NCI-H2107 treated with DMSO at 0.1 percent for 48 hours (cell line): ENCODE results near the gene SEMA3A.
"Not testable (repeated sequence)": the region's sequence is repeated elsewhere in the genome, so short reads cannot be mapped to it uniquely, and the experiment has no call there.

Experiments used
- DNase-seq: peaks from one replicate; lab custom pipeline; 2025; ENCODE audit not compliant: unreplicated experiment; lab: John Stamatoyannopoulos, UW

The SEMA3A gene

DNA sequence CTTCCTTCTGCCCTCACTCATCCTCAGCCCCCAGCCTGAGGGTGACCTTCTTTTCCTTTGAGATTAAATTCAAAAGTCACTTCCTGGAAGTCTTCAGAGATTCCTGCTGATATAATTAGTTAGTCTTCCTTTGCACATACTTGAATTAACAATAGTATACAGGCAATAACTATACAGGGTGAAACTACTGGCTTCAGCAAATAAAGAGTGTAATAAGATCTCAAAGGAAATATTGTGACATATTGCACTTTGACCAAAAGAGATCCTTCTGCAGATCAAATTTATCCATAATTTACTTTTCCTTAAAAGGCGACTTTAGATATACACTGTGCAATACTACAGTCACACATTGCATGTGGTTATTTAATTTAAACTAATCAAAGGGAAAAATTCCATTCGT, 123.8 kb downstream of the SEMA3A start:
- no peak for DNase-seq

DNA sequence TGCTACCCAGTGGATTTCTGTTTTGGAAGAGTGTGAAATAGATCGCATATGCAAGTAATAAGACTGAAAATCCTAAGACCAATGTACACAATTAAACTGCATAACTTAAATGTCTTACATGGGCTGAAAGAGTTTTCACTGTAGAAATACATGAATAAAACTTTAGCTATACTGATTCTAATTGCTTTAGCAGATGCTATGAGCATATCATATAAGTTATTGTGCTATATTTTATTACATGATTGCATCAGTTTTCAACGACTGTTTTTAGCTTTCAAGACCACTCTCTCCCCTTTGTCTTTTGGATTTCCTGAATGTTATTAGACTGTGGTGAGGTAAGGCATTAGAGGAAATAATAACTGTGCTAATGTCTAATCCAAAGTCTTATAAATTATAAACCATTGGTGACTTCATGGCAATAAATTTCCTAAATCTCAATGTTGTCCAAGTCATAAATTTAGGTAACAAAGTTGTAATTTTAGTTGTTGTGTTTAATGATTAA, 124.5 kb downstream of the SEMA3A start:
- DNase-seq, result no peak

DNA sequence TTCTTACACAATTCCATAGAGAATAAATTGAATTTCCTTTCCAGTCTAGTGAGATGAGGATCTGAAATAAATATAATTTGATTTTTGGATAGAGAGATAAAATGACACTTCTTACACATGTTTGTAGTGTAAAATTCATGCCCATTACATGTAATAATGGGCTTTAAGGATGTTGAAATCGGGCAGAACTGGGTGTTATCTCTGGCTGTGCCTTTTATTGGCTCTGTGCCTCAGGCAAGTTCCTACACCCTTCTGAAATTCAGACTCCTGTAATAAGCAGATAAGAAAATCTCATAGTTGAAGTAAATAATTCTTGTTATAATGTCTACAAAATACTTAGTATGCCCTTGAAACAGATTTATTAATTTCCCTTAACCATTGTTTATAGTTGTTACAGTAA, 125.6 kb downstream of the SEMA3A start:
- DNase-seq, result no peak

DNA sequence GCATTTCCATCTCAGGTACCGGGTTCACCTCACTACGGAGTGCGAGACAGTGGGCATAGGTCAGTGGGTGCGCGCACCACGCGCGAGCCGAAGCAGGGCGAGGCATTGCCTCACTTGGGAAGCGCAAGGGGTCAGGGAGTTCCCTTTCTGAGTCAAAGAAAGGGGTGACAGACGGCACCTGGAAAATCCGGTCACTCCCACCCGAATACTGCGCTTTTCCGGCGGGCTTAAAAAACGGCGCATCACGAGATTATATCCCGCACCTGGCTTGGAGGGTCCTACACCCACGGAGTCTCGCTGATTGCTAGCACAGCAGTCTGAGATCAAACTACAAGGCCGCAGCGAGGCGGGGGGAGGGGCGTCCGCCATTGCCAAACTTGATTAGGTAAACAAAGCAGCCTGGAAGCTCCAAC, 132.1 kb downstream of the SEMA3A start:
- not testable (repeated sequence) for DNase-seq

DNA sequence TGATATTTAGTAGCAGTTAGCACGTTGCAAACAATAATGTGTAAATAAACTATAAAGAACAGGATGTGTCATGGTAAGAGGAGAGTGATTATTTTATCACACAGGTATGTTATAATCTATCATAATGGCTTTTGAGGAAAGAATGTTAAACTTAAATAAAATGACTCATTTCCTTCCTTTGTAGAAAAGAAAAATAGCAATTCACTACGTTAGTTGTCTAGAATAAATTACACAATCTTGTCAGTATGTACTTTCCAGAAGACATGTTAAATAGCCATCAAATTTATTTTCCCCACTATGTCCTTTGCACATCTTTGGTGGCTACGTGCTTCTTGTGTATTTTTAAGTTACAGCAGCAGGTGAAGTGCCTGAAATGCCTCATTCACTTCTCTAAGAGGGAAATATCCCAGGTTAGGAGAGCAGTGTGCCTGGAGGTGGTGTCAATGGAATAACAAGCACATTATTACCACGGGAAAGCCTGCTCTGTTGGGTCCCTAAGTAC, 133.8 kb downstream of the SEMA3A start:
- no peak for DNase-seq

DNA sequence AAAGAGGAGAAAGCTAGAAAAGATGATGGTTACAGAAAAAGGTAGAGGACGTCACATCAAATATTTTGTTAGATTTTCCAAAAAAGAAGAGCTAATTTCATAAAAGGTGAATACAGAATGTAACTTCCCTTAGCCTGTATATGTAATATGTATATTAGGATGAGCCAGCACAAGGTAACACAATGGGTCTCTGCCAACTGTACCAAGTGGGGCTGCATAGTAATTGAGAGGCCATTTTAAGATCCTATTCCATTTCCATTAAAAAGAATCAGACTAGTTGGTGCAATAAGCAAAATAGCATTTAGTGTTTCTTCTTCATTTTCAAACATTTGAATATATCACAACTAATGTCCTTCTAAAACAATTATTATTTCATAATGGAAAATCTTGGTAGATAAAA, 134.6 kb downstream of the SEMA3A start:
- no peak for DNase-seq

DNA sequence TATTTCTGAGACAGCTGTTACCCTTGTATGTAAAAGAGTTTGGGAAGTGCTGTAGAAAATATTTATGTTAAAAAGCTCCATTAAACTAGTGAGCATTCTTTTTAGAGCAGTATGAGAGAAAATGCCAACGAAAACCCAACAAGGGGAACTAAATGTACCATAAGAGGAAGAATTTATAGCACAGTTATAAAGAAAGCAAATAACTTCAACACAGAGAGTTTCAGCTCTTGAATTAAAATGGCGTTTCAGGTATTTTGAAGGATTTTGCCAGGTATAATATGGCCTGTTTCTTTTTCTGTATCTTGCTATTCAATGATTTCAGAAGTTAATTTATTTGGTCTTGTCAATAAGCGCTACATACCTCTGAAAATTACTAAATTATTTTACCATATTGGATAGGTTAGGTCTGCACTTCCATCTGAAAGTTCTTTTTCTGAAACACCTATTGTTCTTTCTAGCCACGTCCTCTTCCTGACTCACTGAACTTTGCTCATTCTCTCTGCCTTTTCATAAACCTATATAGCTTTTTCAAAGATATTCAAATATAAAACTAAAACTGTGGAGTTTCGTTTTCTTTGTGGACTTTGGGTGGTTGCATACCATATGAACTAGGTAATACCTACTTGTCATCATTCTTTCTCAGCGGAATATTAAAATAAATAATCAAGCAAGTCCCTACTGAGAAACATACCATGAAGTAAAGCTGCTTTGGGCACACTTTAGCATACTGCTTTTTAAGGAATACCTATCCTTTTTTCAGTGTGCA, 136.1 kb downstream of the SEMA3A start:
- no peak for DNase-seq

DNA sequence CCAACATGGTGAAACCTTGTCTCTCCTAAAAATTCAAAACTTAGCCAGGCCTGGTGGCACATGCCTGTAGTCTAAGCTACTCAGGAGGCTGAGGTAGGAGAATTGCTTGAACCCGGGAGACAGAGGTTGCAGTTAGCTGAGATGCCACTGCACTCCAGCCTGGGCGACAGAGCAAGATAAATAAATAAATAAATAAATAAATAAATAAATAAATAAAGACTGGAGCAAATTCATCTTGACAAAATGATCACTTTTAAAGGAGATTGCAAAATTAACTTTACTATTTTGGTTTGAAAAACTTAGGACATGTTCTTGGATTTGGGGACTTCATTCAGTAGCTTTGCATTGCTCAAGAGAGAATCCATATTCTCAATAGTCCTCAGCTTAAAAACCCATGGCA, 137.0 kb downstream of the SEMA3A start:
- DNase-seq, result no peak

DNA sequence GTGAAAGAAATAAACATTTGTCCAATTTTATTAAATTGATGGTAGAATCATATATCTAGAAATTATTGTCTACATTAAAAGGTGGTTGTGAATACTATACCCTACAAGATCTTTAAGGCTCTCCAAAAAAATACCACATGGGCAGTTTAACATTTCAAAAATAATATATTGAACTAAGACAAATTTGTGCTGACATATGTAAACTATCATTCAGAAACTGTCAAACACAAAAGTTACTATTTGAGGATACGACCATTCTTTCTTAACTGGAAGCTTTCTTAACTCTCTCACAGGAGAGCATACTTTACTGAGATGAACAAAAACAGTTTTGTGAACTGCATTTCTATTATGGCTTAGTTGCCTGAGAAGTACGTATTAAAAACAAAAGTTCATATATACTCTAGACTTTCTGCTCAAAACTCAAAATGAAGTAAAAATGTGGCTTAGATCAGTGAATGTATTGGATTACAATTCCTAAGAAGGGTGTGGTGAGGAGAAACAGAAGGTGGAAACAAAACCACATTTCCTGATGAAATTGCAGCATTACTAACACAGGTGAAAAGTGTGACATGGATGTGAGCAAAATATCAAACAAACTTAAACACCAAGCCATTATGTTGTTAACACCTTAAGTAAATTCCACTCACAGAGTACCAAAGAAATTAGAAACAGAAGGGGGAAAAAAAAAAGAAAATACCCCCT, 138.5 kb downstream of the SEMA3A start:
- DNase-seq, result no peak

DNA sequence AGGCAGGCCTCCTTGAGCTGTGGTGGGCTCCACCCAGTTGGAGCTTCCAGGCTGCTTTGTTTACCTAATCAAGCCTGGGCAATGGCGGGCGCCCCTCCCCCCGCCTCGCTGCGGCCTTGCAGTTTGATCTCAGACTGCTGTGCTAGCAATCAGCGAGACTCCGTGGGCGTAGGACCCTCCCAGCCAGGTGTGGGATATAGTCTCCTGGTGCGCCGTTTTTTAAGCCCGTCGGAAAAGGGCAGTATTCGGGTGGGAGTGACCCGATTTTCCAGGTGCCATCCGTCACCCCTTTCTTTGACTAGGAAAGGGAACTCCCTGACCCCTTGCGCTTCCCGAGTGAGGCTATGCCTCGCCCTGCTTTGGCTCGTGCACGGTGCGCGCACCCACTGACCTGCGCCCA, 139.4 kb downstream of the SEMA3A start:
- DNase-seq, result not testable (repeated sequence)

DNA sequence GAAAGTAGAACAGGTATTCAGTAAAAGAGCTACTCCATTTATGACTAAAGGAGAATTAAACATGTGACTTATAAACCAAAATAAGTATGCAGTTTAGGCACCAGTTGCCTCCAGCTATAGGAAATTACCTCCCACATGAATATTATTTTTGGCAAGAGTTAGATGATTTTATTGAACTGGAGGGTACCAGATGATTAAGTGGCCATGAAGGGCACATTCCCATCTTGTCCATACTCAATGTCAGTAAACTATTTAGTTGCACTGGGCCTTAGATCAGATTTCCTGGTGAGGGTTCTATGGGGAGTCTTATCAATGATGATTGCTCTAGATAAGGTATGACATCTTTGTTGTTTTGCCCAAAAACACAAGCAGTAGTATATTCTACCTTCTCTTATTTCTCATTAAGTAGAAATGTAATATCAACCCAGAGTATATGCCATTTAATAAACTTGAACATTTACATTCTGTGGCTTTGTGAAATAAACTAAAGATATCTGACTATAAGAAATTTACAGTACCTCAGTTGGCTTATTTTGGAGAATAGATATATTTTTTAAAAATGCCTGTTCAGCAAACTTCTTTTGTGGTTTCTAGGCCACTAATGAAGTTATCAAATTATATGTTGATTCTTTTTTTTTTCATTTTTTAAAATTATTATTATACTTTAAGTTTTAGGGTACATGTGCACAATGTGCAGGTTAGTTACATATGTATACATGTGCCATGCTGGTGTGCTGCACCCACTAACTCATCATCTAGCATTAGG, 145.3 kb downstream of the SEMA3A start:
- DNase-seq, result no peak

DNA sequence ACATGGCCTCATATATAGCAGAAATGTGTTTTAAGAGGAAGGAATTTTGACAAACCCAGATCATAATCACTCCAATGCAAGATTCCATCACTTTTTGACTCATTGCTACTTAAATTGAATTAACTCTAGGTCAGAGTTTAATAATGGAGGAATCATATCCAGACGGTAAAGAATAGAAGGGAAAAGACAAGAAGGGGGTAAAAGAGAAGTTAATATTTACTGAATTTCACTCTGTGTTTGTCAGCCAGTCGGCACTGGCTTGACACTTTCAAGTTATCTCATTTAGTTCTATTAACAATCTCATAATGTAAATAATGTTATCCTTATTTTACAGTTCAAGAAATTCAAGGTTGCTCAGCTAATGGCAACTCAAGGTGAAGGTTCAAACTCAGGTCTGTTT, 147.5 kb downstream of the SEMA3A start:
- no peak for DNase-seq

DNA sequence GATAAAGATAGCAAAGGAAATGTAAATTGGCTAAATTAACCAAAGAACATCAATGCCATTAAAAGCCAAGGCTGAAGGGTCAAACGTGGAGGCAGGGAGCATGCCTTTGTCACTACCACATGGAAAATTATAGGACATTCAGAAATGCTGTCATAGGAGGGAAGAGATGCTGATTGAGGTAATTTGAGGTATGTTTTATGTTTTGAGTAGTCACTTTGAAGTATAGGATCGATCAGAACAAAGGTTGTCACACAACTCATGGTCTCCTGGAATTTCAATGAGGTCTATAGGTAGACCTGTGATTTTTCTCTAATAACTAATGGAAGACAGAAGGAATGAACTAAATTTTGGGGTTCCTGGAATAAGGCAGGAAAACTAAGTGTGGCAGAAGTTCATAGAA, 149.8 kb downstream of the SEMA3A start:
- DNase-seq, result no peak

DNA sequence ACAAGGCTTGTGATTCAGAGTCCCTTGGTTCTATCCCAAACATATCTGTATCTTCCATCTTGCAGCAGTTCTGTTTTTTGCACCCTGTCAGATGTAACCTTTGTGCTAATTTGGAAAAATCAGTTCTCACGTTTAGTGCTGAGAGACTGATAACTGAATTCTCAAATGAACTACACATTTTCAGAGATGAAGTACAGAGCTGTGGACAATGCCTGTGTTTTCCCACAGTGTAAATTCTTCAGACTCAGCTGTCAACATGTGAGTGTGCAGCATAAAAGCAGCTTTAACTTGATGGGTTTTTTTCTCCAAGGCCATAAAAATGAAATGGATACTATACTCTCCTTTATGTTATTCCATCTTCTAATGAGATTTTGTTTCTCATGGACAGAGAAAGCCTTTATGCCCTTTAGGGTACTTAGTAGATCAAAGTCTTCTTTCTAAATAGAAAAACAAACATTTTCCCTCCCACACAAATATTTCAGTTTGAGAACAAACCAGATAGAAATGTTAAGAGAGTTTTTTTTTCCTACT, 150.9 kb downstream of the SEMA3A start:
- no peak for DNase-seq

DNA sequence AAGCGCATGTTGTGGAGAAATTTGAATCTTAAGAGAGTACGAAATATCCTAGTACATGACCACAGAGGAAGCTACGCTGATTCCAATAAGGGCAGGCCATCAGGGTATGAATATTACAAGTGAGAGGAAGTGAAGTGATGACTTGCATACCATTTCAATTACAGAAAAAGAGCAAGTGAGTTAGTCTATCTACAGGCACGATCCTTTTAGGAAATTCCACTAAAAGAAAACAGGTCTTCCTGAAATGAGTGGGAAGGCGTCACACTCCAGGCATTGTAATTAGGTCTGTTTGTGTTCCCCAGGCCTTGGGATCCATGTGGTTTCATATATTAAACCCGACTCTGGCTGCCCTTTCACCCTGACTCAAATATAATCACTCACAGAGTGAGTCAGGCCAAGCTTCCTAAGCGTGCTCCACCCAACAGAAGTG, 152.5 kb downstream of the SEMA3A start:
- DNase-seq, result no peak

DNA sequence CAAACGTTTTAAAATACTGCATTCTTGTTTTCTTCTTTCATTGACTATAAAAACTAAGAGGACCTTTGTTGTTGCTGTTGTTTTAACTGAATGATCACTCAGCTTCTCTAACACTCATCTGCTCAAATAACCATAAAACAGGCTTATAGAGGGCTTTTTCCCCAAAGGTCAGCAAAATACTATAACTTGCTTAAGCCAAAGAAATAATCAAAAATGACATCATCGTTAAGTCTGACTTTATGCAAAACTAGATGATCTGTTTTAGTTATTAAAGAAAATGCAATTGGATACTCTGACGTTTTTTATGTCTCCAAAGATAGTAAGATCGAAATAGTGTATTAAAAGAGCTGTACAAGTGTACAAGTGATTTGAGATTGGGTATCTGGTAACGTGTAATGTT, 152.9 kb downstream of the SEMA3A start:
- no peak for DNase-seq

DNA sequence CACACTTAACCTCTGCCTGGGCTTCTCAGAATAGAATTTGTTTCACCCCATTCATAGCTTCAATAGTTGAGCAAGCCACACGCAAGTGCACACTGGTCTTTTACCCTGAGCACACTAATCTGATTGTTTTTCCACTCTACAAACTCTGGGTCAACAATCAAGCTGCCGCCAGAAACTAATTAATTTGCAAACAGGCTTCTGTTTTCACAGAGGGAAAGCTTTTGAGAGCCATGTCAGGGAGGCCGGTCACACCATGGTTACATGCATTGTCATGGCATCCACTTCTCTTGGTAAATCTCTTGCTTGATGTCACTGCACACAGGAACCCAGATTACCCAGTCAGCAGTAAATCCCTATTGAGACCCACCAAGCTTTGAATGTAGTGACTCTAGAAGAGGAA, 154.2 kb downstream of the SEMA3A start:
- peak; percentile 56 for DNase-seq

DNA sequence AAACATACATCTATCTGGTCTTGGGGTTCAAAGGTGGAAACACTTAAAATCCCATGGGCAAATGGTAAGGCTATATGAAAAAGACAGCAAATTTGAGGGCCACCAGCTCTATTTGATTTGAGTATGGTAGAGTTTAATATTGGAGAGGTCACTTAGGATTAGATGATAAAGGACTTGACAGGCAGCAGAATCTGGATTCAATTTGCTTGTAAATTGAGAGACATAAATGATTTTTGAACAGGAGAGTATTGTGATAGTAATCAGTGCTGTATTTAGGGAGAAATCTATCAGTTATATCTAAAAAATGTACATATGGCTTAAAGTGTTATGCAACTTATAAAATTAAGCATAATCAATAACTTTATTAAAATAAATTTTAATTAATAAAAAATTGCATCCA, 155.2 kb downstream of the SEMA3A start:
- DNase-seq, result no peak

DNA sequence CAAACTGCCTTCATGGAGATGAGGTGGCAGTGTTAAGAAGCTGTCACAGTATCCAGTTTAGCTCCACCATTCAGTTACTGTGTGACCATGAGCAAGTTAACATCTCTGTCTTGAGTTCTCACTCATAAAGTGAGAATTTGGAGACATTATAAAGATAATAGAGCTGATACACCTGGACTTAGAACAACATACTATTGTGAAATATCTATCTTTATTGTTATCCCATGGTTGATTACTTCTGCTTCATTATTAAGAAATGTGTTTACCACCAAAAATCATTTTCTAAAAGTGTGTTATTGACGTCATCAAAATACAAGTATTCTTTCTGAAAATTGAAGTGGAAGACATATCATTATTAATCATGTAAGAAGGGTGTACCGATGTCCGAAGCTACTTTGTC, 166.9 kb downstream of the SEMA3A start:
- DNase-seq, result no peak

DNA sequence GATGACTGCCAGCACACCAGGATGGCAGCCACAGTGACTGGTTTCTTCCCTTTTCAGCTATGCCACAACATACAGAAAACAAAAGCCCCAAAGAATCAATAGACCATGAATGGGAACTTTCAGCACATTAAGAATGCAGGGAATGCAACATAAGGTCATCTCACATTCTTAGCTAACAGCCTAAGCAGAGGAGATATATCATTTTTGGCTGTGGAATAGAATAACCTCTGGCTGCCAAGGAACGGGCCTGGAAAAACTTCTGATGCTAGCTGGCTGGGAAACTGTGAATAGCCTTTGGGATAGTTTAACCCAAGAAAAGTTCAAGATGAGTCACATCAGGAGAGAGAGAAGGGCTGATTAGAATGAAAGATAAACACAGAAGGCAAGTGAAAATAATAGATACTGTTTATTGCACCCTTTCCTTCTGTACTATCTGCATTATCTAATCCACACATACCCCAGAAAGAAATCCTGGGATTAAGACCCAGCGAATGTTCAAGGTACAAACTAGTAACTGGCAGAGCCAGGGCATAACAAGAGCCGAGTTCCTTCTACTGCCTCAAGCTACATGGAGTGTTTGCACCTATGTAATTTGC, 169.2 kb downstream of the SEMA3A start:
- peak; percentile 15 for DNase-seq
